Activated CD4-positive, alpha-beta T cell treated with anti-CD3 and anti-CD28 coated beads for 24 hours (primary cell): ENCODE data around the gene RNMT.
"Not testable (repeated sequence)": the region's sequence is repeated elsewhere in the genome, so short reads cannot be mapped to it uniquely, and the experiment has no call there.

Experiments used
- DNase-seq, 2 donors: peaks; one replicate each; pipeline ENCODE4 v3.0.0-alpha.2; 2020; ENCODE audit warnings: low read depth in 2 of 2

The RNMT gene

DNA sequence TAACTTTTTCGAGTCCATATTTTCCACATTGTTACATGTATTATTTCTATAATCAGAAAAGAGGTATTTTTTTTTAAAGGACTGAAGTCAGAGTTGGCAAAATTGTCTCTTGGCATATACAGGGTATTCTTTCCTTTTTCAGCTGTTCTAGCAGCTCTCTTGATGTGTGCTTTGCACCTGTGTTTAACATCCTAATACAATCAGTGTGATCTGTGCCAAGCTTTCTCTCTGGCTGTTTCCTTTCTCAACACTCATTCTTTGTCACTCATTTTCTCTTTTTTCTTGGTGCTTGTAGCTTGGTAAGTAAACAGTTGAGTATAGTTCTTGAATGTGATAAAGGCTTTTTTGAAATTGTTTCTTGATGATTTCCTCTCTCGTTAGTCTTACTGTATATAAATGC, 9.2 kb downstream of the RNMT start:
- no peak for DNase-seq

GRCh38 chr18:13745696-13746095, 19.2 kb downstream of the RNMT start:
- no peak for DNase-seq

GRCh38 chr18:13746633-13747032, 20.2 kb downstream of the RNMT start:
- no peak for DNase-seq

GRCh38 chr18:13751599-13751998, 25.1 kb downstream of the RNMT start:
- not testable (repeated sequence) for DNase-seq

DNA sequence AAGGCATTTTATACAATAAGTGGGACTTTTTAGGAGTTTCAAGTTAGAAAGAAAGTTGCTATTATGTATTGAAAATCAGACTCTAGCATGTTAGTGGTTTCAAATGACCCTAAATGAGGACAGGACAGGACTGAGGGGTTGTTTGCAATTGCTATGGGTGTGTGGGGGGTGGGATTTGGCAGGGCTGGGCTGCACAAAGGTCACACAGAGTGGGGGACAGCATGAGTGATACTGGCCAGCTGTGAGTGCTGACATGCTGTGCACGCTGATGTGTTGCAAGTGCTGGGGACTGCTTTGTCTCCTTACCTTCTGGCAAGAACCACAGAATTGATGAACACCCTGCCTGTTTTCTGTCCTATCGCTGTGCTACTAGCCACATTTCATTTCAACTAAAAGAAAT, 29.8 kb downstream of the RNMT start:
- DNase-seq, result no peak

DNA sequence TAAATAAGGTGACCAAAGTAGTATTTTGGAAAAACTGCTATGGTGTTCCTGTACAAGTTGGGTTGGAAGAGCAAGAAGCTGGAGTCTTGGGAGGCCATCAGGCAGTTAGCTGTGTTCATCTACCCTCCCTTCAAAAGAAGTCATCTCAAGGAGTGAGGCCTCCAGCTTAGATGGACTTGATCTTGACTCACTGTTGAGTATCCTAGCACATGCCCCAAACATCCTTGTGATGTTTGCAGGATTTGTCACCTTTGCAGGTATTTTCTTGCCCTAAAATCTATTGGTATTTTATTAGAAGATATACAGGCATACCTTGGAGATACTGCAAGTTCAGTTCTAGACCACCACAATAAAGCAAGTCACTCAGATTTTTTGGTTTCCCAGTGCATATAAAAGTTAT, 30.2 kb downstream of the RNMT start:
- DNase-seq, result no peak

DNA sequence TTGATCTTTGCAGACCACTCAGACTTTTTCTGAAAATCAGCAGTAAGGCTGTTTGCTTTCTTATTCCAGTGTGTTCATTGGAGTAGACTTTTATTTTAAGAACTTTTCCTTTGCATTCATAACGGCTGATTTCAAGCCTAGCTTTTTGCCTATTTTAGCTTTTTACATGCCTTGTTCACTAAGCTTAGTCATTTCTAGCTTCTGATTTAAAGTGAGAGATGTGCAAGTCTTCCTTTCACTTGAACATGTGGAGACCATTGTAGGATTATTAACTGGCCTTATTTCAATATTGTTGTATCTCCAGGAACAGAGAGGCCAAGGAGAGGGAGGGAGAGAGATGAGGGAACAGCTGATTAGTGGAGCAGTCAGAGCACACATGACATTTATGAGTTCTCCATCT, 32.1 kb downstream of the RNMT start:
- DNase-seq, result no peak

- no peak for DNase-seq
Measured at GRCh38 chr18:13760047-13760446, 33.6 kb downstream of the RNMT start.

DNA sequence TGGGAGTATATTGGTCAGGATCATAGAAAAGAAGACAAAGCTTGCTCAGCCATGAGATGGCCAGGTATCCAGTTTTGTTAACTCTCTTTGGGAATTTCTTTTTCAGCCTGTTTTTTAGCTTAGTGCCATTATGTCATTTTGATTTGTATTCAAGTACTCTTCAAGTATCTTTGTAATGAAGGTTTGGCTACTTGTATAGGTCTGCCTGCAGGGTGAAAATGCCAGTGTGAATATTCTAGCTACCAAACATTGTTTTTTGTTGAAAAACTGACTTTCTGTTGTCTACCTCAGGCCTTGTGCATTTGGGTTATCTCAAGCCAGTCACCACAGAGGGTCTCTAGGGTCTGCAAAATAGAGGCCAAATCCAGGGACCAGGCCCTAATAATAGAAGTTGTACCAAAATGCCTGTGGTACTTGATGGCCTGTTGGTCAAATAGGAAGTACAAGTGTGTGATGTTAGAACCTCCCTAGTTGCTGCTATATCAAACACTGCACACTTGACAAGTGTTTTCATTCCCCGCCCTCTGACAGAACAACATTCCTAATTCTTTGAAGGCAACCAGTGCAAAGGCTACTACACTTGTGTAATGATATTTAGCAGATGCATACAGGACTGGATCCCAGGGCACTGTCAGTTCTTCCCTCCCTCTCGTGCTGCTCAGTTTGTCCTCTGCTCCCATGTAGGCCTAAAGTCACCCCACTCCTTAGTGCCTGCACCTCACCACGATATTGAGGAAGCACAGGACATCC, 36.4 kb downstream of the RNMT start:
- no peak for DNase-seq

DNA sequence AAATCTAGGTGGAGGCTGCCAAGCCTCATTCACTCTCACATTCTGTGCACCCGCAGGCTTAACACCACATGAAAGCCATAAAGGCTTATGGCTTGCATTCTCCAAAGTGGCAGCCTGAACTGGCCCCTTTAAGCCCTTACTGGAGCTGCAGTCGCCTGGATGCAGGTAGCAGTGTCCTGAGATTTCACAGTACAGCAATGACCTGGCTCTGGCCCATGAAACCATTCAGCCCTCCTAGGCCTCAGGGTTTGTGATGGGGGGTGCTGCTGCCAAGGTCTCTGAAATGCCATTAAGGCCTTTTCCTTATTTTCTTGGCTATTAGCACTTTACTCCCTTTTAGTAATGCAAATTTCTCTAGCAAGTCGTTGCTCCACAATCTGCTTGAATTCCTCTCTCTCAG, 48.6 kb downstream of the RNMT start:
- no peak for DNase-seq

- no peak for DNase-seq
Measured at GRCh38 chr18:13791181-13791580, 64.7 kb downstream of the RNMT start.

DNA sequence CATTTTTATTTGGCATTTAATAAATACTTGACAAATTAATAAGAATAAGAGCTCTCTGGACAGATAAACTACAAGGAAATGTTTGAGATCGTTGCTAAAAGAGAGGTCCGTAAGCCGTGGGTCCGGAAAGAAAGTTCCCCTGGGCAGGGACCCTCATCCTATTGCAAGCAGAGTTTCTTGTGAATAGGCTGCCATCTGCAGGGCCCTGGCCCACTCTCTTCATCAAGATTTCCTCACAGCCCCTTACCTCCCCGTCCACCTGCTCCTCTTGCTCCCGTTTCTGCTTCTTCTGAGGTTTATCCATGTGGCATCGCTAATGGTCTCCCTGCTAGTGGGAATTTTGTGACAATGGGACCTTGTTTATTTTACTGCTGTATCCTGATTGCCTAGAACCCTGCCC, 67.3 kb downstream of the RNMT start:
- no peak for DNase-seq

DNA sequence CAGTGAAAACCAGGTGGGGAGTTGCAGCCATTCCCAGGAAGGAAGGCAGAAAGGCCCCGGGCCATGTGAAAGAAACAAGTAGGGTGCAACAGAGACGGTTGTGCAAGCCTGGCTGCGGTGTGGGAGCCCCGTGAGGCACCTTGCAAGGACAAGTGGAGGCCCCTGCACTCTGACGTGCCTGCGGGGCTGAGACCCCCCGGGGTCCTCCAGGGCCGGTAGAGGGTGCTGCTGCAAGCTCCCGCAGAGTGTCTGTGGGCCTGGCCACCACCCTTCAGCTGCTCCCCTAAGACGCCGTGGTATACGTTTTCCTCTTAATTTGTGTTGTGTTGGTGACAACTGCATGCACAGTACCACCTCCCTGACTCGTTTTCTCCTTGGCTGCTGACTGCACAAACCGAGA, 70.0 kb downstream of the RNMT start:
- no peak for DNase-seq

- no peak for DNase-seq
Measured at GRCh38 chr18:13797157-13797611, 70.7 kb downstream of the RNMT start.

- DNase-seq, result no peak
Measured at GRCh38 chr18:13799396-13799795, 72.9 kb downstream of the RNMT start.

DNA sequence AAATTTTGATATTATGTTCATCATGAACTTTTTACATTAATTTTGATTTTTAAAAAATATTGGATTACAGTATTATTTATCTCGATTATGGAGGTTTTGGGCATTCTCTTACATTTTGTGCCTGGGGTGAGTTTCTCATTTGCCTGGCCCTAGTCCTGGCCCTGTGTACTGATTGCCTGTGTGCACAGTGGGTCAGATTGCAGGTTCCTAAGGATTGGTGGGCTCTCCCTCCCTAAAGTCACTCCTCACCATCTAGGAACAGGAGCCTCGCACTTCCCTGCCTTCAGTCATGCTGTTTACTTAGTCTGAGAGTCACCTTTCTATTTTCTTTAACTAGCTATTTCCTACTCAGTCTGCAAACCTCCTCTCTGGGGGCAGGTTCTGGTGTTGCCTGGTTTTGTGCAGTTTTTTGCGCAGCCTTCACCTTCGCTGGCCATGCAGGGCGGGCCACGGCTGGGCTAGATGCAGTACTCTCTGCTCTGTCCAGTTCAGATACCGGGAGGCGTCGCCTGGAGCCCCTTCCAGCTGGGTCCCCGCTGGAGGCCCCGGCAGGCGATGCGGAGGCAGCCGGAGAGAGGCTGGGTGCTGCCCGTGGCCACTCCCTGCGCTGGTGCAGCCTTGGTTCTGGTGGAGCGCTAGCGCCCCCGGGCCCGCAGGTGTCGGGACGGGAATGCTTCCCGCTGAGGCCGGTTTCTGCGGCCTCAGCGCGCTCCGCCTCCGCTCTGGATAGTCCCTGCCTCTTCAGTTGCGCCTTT, 74.2 kb downstream of the RNMT start:
- peak in 1 of 2 donors; percentile 49 for DNase-seq

DNA sequence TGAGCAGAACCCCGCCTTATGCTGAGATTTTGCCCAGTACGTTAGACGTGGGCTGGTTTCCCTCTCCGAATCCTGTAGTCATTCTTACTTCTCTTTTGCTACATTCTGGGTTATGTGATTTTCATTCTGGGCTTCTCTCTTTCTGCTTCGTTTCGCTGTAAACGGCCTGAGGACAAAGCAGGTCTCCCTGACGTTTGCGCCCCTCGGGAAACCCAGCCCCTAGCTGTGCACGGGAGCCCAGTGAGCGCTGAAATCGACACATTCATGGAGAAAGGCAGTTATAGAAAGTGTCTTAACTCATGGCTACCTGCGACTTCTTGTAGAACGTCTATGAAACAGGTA, 74.8 kb downstream of the RNMT start:
- DNase-seq, result no peak

DNA sequence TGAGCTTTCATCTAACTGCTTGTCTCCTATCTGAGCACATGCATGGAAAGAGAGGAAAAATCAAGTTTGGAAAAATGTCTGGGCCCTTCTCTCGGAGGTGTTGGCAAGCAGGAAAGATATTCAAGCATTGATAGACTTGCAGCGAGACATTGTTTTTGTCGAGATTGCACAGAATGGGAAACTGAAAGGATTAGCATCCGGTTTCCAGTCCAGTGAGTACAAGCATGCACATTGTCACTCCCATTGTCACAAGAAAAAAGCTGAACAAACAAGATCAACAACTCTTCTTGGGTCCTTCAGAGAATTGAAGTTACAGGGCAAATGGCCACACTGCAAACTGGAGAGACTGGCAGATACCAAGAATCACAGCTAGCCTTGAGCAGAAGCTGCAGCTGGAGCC, 77.8 kb downstream of the RNMT start:
- DNase-seq, result no peak

- no peak for DNase-seq
Measured at GRCh38 chr18:13808294-13809042, 82.0 kb downstream of the RNMT start.

DNA sequence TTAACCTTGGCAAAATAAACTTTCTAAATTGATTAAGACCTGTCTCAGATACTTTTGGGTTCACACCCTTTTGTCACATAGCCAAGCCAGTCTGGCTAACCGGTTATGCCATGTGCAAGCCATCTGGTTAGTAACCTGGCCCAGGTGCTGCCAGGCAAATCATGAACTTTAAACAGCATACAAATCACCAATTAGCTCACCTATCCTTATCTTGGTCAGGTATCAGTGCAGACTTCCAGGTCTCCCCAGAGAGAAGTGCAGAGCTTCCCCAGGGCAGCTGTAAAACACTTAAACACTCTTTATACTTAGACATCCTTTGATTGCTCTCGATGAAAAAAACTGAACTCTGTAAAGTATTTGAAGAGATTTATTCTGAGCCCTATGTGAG, 82.6 kb downstream of the RNMT start:
- no peak for DNase-seq

- DNase-seq, result no peak
Measured at GRCh38 chr18:13809531-13810255, 83.2 kb downstream of the RNMT start.

- no peak for DNase-seq
Measured at GRCh38 chr18:13810950-13811485, 84.5 kb downstream of the RNMT start.
